ENCODE measurements around the gene MILR1. TPM values are rescaled to one million over a fixed set of nuclear protein-coding genes. Genes with fewer than 3 reads are reported as not detected.
A peak's percentile ranks its signal among the peaks of the same experiment; 100 is the strongest.

The MILR1 gene
- total RNA-seq, 1 donor from 2014 or later, result 10.4 TPM

DNA sequence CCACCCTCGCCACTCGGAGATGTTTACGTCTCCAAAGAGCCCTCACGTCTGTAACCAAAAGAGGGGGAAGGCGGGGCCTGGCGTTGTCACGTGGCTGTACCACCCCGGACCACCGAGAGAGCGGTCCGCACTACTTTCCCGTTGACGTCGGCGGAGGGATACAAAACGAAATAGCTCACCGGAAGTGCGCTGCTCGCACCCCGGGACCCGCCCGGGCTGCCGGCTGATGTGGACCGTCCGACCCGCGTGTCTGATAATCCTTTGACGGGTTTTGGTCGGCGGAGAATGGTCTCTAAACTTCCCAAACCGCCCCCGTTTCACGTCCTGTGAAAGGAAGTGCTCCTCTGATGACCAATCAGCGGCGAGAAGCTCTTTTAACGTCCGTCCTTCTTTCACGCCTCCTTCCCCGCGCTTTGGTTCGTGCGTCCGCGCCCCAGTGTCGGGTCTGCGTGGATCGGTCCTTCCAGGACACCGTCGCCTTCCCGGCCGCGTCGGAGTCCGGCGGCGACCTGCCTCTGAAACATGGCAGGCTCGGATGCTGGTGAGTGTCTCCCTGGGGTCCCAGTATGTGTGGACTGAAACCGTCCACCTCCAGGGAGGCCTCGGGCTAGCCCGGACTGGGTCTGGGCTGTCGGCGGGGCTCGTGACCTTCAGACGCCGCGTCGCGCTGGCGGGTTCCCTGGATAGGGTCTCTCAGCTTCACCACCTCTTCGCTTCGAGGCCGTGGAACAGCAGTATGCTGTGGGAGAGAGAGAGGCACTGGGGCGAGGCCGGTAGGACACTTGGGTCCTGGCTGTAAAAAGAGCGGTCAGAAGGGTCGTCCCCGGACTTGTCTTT lies 57.9 kb downstream of the MILR1 start, which contains the start of gene CEP95:
CEP95 (plus strand) TSS at position 402 of the 837 bp plus-strand sequence; CDS start at position 523, 121 bp downstream.
- Histone ChIP-seq H3K27ac (ENCODE audit: low read depth, low read length) (peak within 1 kb of the TSS; percentile 100), H3K27me3 (ENCODE audit: control insufficient read depth in 3 of 3, insufficient read depth in 3 of 3, low read length in 3 of 3) (no peaks in the 10 kb centered on the region), H3K36me3 (ENCODE audit: control insufficient read depth in 3 of 3, insufficient read depth in 3 of 3, low read length in 3 of 3) (peaks cover 36 to 49% (median 39%) of the 10 kb centered on the region in 3 donors), H3K9me3 (ENCODE audit: control insufficient read depth in 3 of 3, low read length in 3 of 3) (no peaks in the 10 kb centered on the region), H3K9ac (ENCODE audit: low read depth in 1 of 3, low read length in 3 of 3) (peak within 1 kb of the TSS; percentile 100), H3K4me3 (ENCODE audit: low read length in 3 of 3) (peak within 1 kb of the TSS; percentile 91 to 98 (median 93)), H3K4me1 (ENCODE audit: control insufficient read depth in 3 of 3, insufficient read depth in 3 of 3, low read length in 3 of 3) (peaks cover 31 to 40% (median 38%) of the 10 kb centered on the region in 3 donors)

DNA sequence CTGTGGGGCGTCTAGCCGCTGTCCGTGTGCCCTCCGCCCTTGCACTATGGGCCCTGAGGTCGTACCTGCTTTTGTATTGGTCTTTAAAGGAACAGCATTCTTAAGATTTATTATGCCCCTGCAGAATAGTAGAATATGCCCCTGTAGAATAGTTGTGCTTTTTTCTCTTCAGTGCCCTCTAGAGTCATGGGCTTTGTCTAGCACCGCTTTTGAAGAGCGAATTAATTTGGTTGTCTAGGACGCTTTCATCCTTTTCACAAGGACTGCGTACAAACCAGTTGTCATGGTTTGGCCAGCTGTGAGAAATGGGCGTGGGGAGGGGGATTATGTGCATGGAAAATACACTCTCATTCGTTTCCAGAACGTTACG lies 58.5 kb downstream of the MILR1 start:
- Histone ChIP-seq H3K27me3 (ENCODE audit: control insufficient read depth in 3 of 3, insufficient read depth in 3 of 3, low read length in 3 of 3) (no peaks in the 10 kb centered on the region), H3K9ac (ENCODE audit: low read depth in 1 of 3, low read length in 3 of 3) (peak overlapping the region; percentile 100), H3K27ac (ENCODE audit: low read depth, low read length) (peak overlapping the region; percentile 100), H3K4me1 (ENCODE audit: control insufficient read depth in 3 of 3, insufficient read depth in 3 of 3, low read length in 3 of 3) (peaks cover 31 to 40% (median 38%) of the 10 kb centered on the region in 3 donors), H3K36me3 (ENCODE audit: control insufficient read depth in 3 of 3, insufficient read depth in 3 of 3, low read length in 3 of 3) (peaks cover 34 to 47% (median 37%) of the 10 kb centered on the region in 3 donors), H3K4me3 (ENCODE audit: low read length in 3 of 3) (peak overlapping the region; percentile 91 to 98 (median 93)), H3K9me3 (ENCODE audit: control insufficient read depth in 3 of 3, low read length in 3 of 3) (no peaks in the 10 kb centered on the region)

GRCh38 chr17:64508683-64509082 lies 59.8 kb downstream of the MILR1 start:
- H3K9ac ChIP-seq (ENCODE audit: low read depth in 1 of 3, low read length in 3 of 3), result peak overlapping the region in 1 of 3 donors; percentile 12
- H3K36me3 ChIP-seq (ENCODE audit: control insufficient read depth in 3 of 3, insufficient read depth in 3 of 3, low read length in 3 of 3), result peaks cover 21 to 39% (median 34%) of the 10 kb centered on the region in 3 donors
- H3K27ac ChIP-seq (ENCODE audit: low read depth, low read length), result no peak overlapping the region
- H3K4me3 ChIP-seq (ENCODE audit: low read length in 3 of 3), result peak overlapping the region in 1 of 3 donors; percentile 91
- H3K27me3 ChIP-seq (ENCODE audit: control insufficient read depth in 3 of 3, insufficient read depth in 3 of 3, low read length in 3 of 3), result no peaks in the 10 kb centered on the region
- no peaks in the 10 kb centered on the region for H3K9me3 ChIP-seq (ENCODE audit: control insufficient read depth in 3 of 3, low read length in 3 of 3)
- peaks cover 25 to 32% (median 26%) of the 10 kb centered on the region in 3 donors for H3K4me1 ChIP-seq (ENCODE audit: control insufficient read depth in 3 of 3, insufficient read depth in 3 of 3, low read length in 3 of 3)

- Histone ChIP-seq H3K4me1 (ENCODE audit: control insufficient read depth in 3 of 3, insufficient read depth in 3 of 3, low read length in 3 of 3) (peaks cover 20 to 27% (median 22%) of the 10 kb centered on the region in 3 donors), H3K9ac (ENCODE audit: low read depth in 1 of 3, low read length in 3 of 3) (peak overlapping the region in 1 of 3 donors; percentile 12), H3K9me3 (ENCODE audit: control insufficient read depth in 3 of 3, low read length in 3 of 3) (no peaks in the 10 kb centered on the region), H3K27ac (ENCODE audit: low read depth, low read length) (no peak overlapping the region), H3K27me3 (ENCODE audit: control insufficient read depth in 3 of 3, insufficient read depth in 3 of 3, low read length in 3 of 3) (no peaks in the 10 kb centered on the region), H3K4me3 (ENCODE audit: low read length in 3 of 3) (peak overlapping the region in 1 of 3 donors; percentile 18), H3K36me3 (ENCODE audit: control insufficient read depth in 3 of 3, insufficient read depth in 3 of 3, low read length in 3 of 3) (peaks cover 16 to 34% (median 34%) of the 10 kb centered on the region in 3 donors)
These were observed 60.3 kb downstream of the MILR1 start for GRCh38 chr17:64509179-64509578.

- no peaks in the 10 kb centered on the region for H3K9me3 ChIP-seq (ENCODE audit: control insufficient read depth in 3 of 3, low read length in 3 of 3)
These were observed 66.5 kb downstream of the MILR1 start for GRCh38 chr17:64515419-64515818.

DNA sequence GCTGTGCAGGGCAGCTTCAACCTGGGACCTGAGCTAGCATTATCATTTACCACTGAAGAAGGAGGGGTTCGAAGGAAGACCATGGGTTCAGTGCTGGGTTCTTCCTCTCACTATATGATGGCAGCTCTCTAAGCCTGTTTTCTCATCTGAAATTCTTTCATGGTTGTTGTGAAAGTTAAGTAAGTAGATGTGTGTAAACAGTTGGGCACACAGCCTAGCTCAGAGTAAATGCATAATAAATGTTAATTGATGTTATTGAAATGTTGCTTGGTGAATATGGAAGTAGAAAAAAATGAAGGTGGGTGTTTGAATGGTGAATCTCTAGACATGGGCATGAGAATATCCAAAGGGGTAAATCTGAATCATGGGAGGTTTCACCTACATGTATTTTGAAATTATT lies 66.9 kb downstream of the MILR1 start:
- Histone ChIP-seq H3K9me3 (ENCODE audit: control insufficient read depth in 3 of 3, low read length in 3 of 3) (no peaks in the 10 kb centered on the region), H3K4me1 (ENCODE audit: control insufficient read depth in 3 of 3, insufficient read depth in 3 of 3, low read length in 3 of 3) (no peaks in the 10 kb centered on the region), H3K27ac (ENCODE audit: low read depth, low read length) (no peak overlapping the region), H3K36me3 (ENCODE audit: control insufficient read depth in 3 of 3, insufficient read depth in 3 of 3, low read length in 3 of 3) (peaks cover 18 to 66% (median 60%) of the 10 kb centered on the region in 3 donors), H3K27me3 (ENCODE audit: control insufficient read depth in 3 of 3, insufficient read depth in 3 of 3, low read length in 3 of 3) (no peaks in the 10 kb centered on the region), H3K4me3 (ENCODE audit: low read length in 3 of 3) (no peak overlapping the region), H3K9ac (ENCODE audit: low read depth in 1 of 3, low read length in 3 of 3) (no peak overlapping the region)

More at GRCh38 chr17:64515419-64515818, 66.5 kb downstream of the MILR1 start:
- Histone ChIP-seq H3K27ac (ENCODE audit: low read depth, low read length) (no peak overlapping the region), H3K9ac (ENCODE audit: low read depth in 1 of 3, low read length in 3 of 3) (no peak overlapping the region), H3K4me1 (ENCODE audit: control insufficient read depth in 3 of 3, insufficient read depth in 3 of 3, low read length in 3 of 3) (no peaks in the 10 kb centered on the region), H3K27me3 (ENCODE audit: control insufficient read depth in 3 of 3, insufficient read depth in 3 of 3, low read length in 3 of 3) (no peaks in the 10 kb centered on the region), H3K36me3 (ENCODE audit: control insufficient read depth in 3 of 3, insufficient read depth in 3 of 3, low read length in 3 of 3) (peaks cover 20 to 66% (median 63%) of the 10 kb centered on the region in 3 donors), H3K4me3 (ENCODE audit: low read length in 3 of 3) (no peak overlapping the region)

Small RNAs within 50 kb of the gene (small RNA-seq; reads per million reads assigned to genes)
- not detected for gene ATP5MFP4
- not detected for gene MIR1273E

Other genes with a start within 250 kb of the MILR1 start
- 20.4 TPM for gene TEX2, start 185.9 kb upstream of the MILR1 start, total RNA-seq
- gene PECAM1, start 58.3 kb upstream of the MILR1 start, total RNA-seq, result 57.9 TPM
- gene POLG2, start 47.9 kb downstream of the MILR1 start, total RNA-seq, result 13.0 TPM
- gene DDX5, start 57.2 kb downstream of the MILR1 start, total RNA-seq, result 259 TPM
- gene CEP95, start 57.9 kb downstream of the MILR1 start, total RNA-seq, result 42.3 TPM
- gene SMURF2, start 213.2 kb downstream of the MILR1 start, total RNA-seq, result 32.4 TPM